Mucosa of rectum (tissue), 2 donors: Measurements from ENCODE around the gene RPA3.

Experiments used
- H3K27ac ChIP-seq, 2 donors: one replicate each; pipeline ENCODE4 v1.7.0; 2013; ENCODE audit warnings: inconsistent platforms in 2 of 2, low read depth in 2 of 2, low read length in 2 of 2
- H3K27me3 ChIP-seq, 2 donors: one replicate each; pipeline ENCODE4 v1.7.0; 2013; ENCODE audit warnings: low read length in 2 of 2; ENCODE audit not compliant: control insufficient read depth in 2 of 2, insufficient read depth in 2 of 2
- H3K36me3 ChIP-seq, 2 donors: one replicate each; pipeline ENCODE4 v1.7.0; 2013; ENCODE audit warnings: low read length in 2 of 2; ENCODE audit not compliant: control insufficient read depth in 2 of 2, insufficient read depth in 2 of 2
- H3K4me1 ChIP-seq, 2 donors: one replicate each; pipeline ENCODE4 v1.7.0; 2013; ENCODE audit warnings: low read length in 2 of 2, mild to moderate bottlenecking in 1 of 2; ENCODE audit not compliant: control insufficient read depth in 2 of 2, insufficient read depth in 2 of 2
- H3K4me3 ChIP-seq, 2 donors: one replicate each; pipeline ENCODE4 v1.7.0; 2013; ENCODE audit warnings: low read length in 2 of 2
- H3K9ac ChIP-seq, 2 donors: one replicate each; pipeline ENCODE4 v1.7.0; 2013; ENCODE audit warnings: low read length in 2 of 2, low read depth in 1 of 2, mild to moderate bottlenecking in 1 of 2
- H3K9me3 ChIP-seq, 2 donors: one replicate each; pipeline ENCODE4 v1.7.0; 2013; ENCODE audit warnings: low read length in 2 of 2; ENCODE audit not compliant: control insufficient read depth in 2 of 2
- donor health status: healthy.
- donor health status: Normal muscosa, but diverticular disease.

RPA3 gene

DNA sequence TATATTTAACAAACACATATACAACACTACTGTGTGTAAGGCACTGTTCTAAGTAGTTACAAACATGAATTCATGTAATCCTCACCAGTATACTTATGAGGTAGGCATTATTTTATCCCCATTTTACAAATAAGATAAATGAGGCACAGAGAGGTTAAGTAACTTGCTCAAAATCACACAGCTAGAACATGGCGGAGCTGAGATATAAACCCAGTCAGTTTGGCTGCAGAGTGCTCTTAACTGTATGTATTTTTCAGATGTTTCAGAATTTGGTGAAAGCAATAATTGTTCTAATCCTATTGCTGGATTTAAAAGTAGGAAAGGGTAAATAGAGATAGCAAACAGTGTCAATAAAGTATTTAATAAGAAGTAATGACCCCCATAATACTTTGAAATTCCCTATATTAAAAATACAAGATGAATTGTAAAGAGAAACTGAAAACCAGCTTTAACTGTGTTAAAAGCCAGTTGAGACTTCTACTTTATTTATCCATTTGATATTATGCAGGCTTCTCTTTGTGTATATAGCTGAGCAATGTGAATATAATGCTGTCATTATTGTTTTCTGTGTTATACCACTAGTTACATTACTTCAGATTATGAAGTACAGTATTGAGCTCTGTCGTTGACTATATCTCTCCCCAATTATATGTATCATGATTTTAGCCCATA lies 32.3 kb upstream of the RPA3 start:
- Histone ChIP-seq H3K4me3 (peak overlapping the region in 1 of 2 donors; percentile 14), H3K9ac (no peak overlapping the region), H3K27me3 (no peaks in the 10 kb centered on the region), H3K9me3 (no peaks in the 10 kb centered on the region), H3K36me3 (no peaks in the 10 kb centered on the region), H3K27ac (no peak overlapping the region), H3K4me1 (peaks cover 4 to 12% of the 10 kb centered on the region in 2 donors)

DNA sequence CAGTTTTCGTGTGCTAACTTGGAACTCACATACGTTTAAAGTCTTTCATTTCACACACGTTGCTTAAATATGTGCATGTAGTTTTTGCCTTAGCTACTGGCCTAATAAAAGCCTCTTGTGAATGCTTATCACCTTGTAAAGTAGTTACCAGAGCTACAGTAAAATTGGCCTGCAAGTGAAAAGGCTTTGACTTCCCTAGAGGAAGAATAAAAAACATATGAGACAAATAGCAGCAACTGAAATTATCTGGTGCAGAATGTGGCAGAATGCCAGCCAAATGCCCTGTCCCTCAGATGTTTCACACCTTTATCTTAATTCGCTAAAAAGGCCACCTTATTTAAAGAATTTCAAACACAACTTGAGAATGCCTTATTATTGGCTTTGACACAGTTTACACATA lies 28.1 kb upstream of the RPA3 start:
- Histone ChIP-seq H3K9me3 (no peaks in the 10 kb centered on the region), H3K4me1 (peaks cover 4 to 8% of the 10 kb centered on the region in 2 donors), H3K27me3 (no peaks in the 10 kb centered on the region), H3K4me3 (no peak overlapping the region), H3K36me3 (no peaks in the 10 kb centered on the region), H3K9ac (no peak overlapping the region), H3K27ac (no peak overlapping the region)

DNA sequence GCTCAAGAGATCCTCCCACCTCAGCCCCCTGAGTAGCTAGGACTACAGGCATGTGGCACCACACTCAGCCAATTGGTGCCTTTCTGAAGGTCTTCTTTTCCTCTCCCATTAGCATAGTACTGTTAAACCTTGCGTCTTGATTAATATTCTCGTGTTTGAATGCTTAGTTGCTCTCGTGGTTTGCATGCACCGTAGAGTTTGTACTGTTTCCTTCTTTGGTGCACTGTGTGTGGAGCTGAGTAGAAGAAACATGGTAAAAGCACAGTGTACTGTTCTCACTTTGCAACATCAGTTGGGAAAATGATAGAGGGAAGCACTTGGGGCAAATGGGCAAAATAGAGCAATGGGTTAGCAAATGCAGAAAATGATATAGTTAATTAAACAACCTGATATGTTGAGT lies 27.6 kb upstream of the RPA3 start:
- Histone ChIP-seq H3K27me3 (no peaks in the 10 kb centered on the region), H3K27ac (no peak overlapping the region), H3K9me3 (no peaks in the 10 kb centered on the region), H3K36me3 (no peaks in the 10 kb centered on the region), H3K4me3 (no peak overlapping the region), H3K4me1 (peaks cover 3 to 4% of the 10 kb centered on the region in 2 donors), H3K9ac (no peak overlapping the region)

DNA sequence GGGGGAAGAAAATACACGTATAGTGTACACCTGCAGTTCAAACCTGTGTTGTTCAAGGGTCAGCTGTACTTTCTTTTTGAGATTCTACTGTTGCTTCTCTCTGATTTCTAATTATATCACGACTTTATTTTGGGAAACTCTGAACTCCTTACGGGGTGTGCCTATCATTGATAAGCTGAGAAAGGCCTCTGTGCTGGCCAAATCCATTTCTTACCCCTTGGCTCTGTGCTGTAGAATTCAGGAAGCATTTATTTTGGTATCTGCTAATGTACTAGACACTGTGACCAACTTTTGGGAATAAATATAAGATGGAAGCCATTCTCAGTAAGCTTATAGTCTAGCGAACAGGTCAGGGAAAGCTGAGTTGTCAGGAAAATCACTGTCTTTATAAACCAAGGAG lies 26.9 kb upstream of the RPA3 start:
- H3K9ac ChIP-seq: no peak overlapping the region
- H3K4me3 ChIP-seq: no peak overlapping the region
- no peaks in the 10 kb centered on the region for H3K36me3 ChIP-seq
- no peak overlapping the region for H3K27ac ChIP-seq
- no peaks in the 10 kb centered on the region for H3K9me3 ChIP-seq
- H3K27me3 ChIP-seq: no peaks in the 10 kb centered on the region
- peaks cover 7% of the 10 kb centered on the region in 2 donors for H3K4me1 ChIP-seq

DNA sequence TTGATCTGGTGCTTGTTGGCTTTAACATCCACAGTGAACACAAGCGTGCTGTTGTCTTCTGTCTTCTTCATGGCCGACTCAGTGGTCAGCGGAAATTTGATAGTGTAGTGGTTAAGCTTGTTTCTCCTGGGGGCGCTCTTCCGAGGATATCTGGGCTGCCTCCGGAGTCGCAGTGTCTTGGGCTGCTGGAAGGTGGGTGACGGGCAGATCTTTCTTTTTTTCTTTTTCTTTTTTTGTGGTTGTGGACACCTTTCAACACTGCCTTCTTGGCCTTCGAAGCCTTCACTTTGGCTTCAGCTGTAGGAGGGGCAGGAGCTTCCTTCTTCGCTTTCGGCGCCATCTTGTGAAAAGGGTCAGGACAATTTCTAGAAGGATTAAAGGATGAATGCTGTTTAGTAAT lies 23.8 kb upstream of the RPA3 start:
- H3K4me3 ChIP-seq: no peak overlapping the region

DNA sequence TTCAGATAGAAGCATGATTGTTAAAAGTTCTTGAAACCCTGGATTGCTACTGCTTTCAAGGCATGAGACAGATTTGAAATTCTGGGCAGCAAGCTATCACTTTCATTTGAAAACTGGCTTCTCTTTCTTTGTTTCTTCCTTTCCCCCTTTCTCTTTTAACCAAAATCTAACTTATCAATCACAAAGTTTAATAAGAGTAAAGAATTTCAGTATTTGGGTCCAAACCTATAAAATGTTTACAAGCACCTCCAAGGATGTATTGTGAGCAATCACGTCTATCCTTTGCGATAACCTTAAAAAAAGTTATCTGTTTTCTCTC lies 21.6 kb upstream of the RPA3 start:
- Histone ChIP-seq H3K9ac (no peak overlapping the region), H3K27ac (no peak overlapping the region), H3K4me3 (no peak overlapping the region), H3K4me1 (peaks cover 3 to 5% of the 10 kb centered on the region in 2 donors), H3K36me3 (no peaks in the 10 kb centered on the region), H3K9me3 (no peaks in the 10 kb centered on the region), H3K27me3 (no peaks in the 10 kb centered on the region)

More for the DNA sequence above, 23.8 kb upstream of the RPA3 start:
- H3K9me3 ChIP-seq: no peaks in the 10 kb centered on the region
- no peaks in the 10 kb centered on the region for H3K36me3 ChIP-seq
- H3K27me3 ChIP-seq: no peaks in the 10 kb centered on the region
- no peak overlapping the region for H3K27ac ChIP-seq
- H3K4me1 ChIP-seq: peaks cover 7 to 8% of the 10 kb centered on the region in 2 donors
- no peak overlapping the region for H3K9ac ChIP-seq

DNA sequence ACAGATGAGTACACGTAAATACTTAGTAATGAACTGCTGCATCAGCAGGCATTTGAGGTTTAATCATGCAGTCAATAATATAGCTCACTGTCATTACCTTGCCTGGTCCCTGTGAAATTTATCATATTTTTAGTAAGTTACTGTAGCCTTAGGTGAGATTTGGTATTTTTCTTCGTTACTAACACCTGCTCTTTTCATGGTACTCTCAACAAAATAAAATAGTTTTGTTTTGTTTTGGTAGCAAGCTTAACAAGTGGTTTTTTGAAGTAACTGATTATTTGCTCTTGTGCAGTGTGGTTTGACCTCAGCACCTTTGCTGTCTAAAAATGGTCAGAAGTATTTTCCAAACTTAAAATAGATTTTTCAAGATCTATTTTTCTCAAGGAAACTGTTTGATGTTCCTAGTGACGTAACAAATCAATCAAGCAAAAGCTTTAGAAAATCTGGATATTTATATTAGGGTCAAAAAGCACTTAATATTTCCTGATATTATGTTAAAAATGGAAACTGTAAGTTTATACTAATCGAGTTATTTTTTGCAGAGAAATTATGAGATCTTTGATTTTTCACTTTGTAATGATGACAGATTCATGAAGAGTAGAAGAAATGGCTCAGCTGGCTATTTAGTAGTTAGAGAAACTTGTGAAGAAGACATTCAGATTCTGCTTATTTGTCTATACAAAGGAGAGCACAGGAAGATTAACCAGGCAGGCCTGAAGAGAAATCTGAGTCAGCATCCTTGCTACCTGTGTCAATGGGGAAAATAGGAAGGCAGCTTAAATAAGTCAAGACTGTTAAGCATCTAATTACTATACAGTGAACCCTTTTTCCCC lies 21.0 kb upstream of the RPA3 start:
- Histone ChIP-seq H3K9ac (no peak overlapping the region), H3K9me3 (no peaks in the 10 kb centered on the region), H3K4me3 (no peak overlapping the region), H3K36me3 (no peaks in the 10 kb centered on the region), H3K27ac (no peak overlapping the region), H3K4me1 (peaks cover 3 to 5% of the 10 kb centered on the region in 2 donors), H3K27me3 (no peaks in the 10 kb centered on the region)

DNA sequence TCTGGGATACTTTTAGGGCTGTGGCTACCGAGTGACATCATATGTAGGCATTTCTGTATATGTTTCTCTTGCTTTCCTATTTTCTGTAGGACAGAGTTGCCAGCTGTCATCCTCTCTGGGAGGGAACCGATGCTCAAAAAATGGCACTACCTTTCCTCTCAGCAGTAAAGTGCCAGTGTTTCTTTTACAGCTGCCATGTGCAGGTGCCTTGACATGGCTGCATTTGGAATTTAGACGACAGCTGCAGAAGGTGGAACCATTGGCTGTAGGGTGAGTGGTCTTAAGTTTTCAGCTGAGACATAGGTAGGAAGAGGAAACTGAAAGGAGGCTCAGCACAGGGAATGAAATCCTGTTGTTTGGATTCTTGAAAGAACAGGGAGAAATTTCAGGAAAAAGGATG lies 20.2 kb upstream of the RPA3 start:
- Histone ChIP-seq H3K27me3 (no peaks in the 10 kb centered on the region), H3K4me1 (peaks cover 3 to 5% of the 10 kb centered on the region in 2 donors), H3K27ac (no peak overlapping the region), H3K36me3 (no peaks in the 10 kb centered on the region), H3K9ac (no peak overlapping the region), H3K4me3 (no peak overlapping the region), H3K9me3 (no peaks in the 10 kb centered on the region)

DNA sequence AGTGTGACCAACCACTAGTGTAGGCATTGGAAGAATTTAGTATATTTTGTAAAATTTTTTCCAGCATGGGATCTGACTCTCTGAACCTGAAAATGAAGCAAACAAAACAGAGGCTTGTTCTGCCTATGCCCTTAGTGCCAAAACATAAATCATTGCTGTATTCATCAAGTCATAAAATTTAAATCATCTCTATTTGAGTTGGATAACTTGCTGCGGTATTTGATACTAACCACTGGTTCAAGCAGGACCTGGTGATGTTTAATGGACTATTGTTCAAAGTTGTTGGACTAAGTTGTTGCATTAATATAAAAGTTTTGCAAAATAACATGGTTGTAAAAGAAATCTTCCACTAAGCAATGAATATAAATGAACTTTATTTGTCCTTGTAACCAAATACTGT lies 19.8 kb upstream of the RPA3 start:
- Histone ChIP-seq H3K4me1 (peaks cover 3 to 5% of the 10 kb centered on the region in 2 donors), H3K27me3 (no peaks in the 10 kb centered on the region), H3K36me3 (no peaks in the 10 kb centered on the region), H3K4me3 (no peak overlapping the region), H3K27ac (no peak overlapping the region), H3K9ac (no peak overlapping the region), H3K9me3 (no peaks in the 10 kb centered on the region)

DNA sequence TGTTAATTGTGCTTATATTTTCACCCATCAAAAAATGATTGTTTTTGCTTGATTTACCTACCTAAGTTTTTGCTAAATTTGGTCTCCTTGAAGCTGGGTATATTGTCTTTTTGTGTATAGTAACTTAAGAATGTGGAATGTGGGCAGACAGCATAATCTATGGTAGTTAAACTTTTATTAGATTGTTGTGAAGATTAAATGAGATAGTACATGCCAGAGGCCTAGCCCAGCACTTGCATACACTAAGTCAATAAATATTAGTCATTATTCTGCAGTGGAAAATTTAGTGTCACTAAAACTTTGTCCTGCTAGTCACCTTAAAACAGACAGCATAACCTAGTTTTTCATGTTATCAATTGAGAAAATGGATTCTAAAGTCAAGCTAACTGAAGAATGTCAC lies 19.3 kb upstream of the RPA3 start:
- Histone ChIP-seq H3K36me3 (no peaks in the 10 kb centered on the region), H3K9ac (no peak overlapping the region), H3K4me3 (no peak overlapping the region), H3K27ac (no peak overlapping the region), H3K4me1 (peaks cover 3 to 5% of the 10 kb centered on the region in 2 donors), H3K9me3 (no peaks in the 10 kb centered on the region), H3K27me3 (no peaks in the 10 kb centered on the region)
